ENCODE measurements around the gene RELN.

- TF ChIP-seq EZH2 (IDR thresholded peaks at IDR 0.05; ENCODE audit: borderline replicate concordance, low read length): no peak
- no peak for TF ChIP-seq CTCF (IDR thresholded peaks at IDR 0.05; ENCODE audit: low read length)
Measured at GRCh38 chr7:103781409-103781808, 208.0 kb downstream of the RELN start.

All from OCI-LY1 (cell line).